GM11168 (cell line): Measurements from ENCODE around the gene MOSPD3.
"Not testable (repeated sequence)": the region's sequence is repeated elsewhere in the genome, so short reads cannot be mapped to it uniquely, and the experiment has no call there.

ENCODE experiments used
- in situ Hi-C: fragments of 300-500 bp; cut with MboI; formaldehyde crosslinking; loops from one replicate; pipeline ENCODE4 v1.12.0; 2022; ENCODE audit warnings: low sequenced_read_pairs; ENCODE audit not compliant: unreplicated experiment

The MOSPD3 gene

DNA sequence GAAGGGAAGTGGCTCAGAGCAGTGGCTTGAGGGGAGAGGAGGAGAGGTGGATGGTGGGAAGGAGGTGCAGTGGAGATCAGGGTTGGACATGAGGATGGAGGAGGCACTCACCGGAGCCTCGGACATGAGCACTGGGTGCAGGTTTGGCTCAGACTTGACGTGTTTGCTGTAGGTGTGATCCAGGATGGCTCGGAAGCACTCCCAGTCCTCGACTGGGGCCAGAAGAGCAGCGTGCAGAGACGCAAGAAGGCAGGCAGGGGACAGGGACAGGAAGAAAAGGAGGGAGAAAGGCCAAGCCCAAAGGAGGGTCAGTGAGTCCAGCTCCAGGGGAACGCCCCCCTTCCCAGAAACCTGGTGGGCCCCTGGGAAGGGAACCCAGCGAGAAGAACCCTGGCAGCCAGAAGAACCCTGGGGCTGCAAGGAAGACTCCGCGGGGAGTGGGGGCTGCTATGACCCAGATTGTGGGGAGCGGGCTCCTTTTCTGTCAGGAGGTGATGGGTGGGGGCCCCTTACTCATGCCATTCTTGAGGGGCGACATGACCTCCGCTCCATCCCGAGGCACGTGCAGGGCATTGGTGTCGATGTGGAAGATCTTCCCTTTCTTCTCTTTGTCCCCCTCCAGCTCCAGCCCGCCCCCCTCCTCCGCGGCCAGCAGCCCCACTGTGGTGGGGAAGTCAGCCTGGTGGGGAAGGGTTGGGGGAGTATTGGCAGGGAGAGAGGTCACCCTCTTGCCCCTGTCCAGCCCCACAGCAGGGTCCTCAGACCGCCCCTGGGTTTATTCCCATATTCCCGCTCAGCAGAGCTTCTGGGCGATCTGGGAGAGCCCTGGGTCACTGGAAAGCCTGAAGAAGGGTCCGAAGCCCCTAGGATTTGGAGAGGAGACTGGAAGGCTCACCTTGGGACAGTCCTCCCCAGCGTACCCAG lies 42.8 kb downstream of the MOSPD3 start:
- in situ Hi-C loops = no loop called here

DNA sequence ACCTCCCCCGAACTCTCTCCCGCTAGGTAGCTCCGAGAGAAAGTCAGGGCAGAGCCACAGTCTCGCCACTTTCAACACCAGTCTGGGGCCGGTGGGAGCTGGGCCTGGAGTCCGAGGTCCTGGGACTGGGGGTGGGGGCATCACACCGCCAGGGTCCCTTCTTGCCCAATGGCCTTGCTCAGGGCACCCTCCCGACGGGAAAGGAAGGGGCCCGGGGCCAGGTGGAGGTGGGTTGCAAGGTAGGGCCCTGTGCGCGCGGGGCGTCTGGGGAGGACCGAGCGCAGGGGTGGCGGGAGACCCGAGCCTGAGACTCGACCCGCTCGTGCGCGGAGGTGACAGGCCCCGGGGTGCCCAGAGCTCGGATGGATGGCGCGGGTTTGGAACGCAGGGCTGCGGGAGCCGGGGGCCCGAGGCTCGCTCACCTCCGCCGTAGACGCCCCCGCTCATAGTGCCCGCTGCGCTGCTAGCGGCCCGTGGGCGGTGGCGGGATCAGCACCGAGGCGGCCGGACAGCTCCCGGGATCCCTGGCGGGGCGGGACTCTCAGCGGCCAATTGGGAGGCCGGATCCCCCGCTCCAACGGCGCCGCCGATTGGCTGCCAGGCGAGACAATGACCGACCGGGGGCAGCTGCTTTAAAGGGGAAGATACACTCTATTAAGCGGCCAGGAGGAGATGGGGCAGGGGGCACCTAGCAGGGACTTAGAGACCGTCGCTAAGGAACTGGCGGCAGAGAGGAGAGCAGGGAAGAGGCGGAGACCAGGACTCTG lies 43.8 kb downstream of the MOSPD3 start, which contains the start of gene ACTL6B:
Gene ACTL6B (minus strand): TSS at position 541 of the 767 bp plus-strand sequence. CDS start 94 bp downstream, at position 447.
- in situ Hi-C loops = no loop called here

DNA sequence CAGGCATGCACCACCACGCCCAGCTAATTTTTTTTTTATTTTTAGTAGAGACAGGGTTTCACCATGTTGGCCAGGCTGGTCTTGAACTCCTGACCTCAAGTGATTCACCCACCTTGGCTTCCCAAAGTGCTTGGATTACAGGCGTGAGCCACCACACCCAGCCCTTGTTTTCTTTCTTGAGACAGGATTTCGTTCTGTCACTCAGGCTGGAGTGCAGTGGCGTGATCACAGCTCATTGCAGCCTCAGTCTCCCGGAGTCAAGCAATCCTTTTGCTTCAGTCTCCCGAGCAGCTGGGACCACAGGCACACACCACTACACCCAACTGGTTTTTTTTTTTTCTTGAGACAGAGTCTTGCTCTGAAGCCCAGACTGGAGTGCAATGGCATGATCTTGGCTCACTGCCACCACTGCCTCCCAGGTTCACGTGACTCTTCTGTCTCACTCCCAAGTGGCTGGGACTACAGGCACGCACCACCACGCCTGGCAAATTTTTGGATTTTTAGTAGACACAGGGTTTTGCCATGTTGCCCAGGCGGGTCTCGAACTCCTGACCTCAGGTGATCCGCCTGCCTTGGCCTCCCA lies 49.9 kb downstream of the MOSPD3 start:
- in situ Hi-C loops = not testable (repeated sequence)
